Right cardiac atrium (tissue), 5 donors: Measurements from ENCODE around the gene PRAMEF10. TPM values are rescaled to one million over a fixed set of nuclear protein-coding genes. Genes with fewer than 3 reads are reported as not detected.
"Not testable (repeated sequence)": the region's sequence is repeated elsewhere in the genome, so short reads cannot be mapped to it uniquely, and the experiment has no call there.

Experiments used
- ATAC-seq, 2 donors: fragments of 200-7000 bp; cut with Tn5 transposase; one replicate each; pipeline versions ENCODE4 v1.8.0 to v1.9.1; 2020; ENCODE audit warnings: moderate library complexity in 2 of 2, mild to moderate bottlenecking in 1 of 2
- DNase-seq, 3 donors: peaks; one replicate each; pipeline ENCODE4 v3.0.0-alpha.2; 2020
- H3K27ac ChIP-seq: one replicate; pipeline ENCODE4 v1.5.1; 2013; ENCODE audit warnings: mild to moderate bottlenecking, low read length, control low read depth, moderate library complexity
- H3K27me3 ChIP-seq: one replicate; pipeline ENCODE4 v1.6.1; 2013; ENCODE audit not compliant: control insufficient read depth, insufficient read depth
- H3K4me1 ChIP-seq: one replicate; pipeline ENCODE4 v1.6.1; 2013; ENCODE audit warnings: low read length; ENCODE audit not compliant: control insufficient read depth, insufficient read depth
- H3K4me3 ChIP-seq: one replicate; pipeline ENCODE4 v1.5.1; 2013; ENCODE audit warnings: low read length, control low read depth
- H3K9me3 ChIP-seq: one replicate; pipeline ENCODE4 v1.6.1; 2013; ENCODE audit warnings: low read length; ENCODE audit not compliant: control insufficient read depth
- WGBS: extraction: QIAGEN DNeasy Blood & Tissue Kit; methylation state at CpG from one replicate; pipeline ENCODE4 v1.1.7; 2013; 5-methylcytosine and 5-hydroxymethylcytosine counted together
- intact Hi-C, 4 donors: fragments of 100-400 bp; cut with DNase I; formaldehyde crosslinking; loops; one replicate each; pipeline versions ENCODE4 v1.11.0 to v1.14.0; 2022 to 2023
- polyA plus RNA-seq: library from polyadenylated mRNA; stranded (reverse); fragments of 200-250 nt; gene quantifications from one replicate; pipeline ENCODE4 v1.2.3, GENCODE V29; 2013
- total RNA-seq, 4 donors: library from RNA; stranded (reverse); fragmentation: NEBNext Ultra II Directional; extraction: Animal tissue kit (Norgen Biotek cat#: 25700); gene quantifications; one replicate each; pipeline ENCODE4 v1.2.1, GENCODE V29; 2021
- donor health status: healthy with polysubstance abuse.
- donor health status: DM: no; HTN: yes; CAD: no.
- donor health status: DM: no; HTN: no; CAD: no.
- donor health status: DM: no; HTN: yes; CAD: no; lungs with severe emphysema.
- donor health status: DM: yes; HTN: yes; CAD: no.

Gene PRAMEF10
- total and polyA plus RNA-seq, 5 donors = not detected

DNA sequence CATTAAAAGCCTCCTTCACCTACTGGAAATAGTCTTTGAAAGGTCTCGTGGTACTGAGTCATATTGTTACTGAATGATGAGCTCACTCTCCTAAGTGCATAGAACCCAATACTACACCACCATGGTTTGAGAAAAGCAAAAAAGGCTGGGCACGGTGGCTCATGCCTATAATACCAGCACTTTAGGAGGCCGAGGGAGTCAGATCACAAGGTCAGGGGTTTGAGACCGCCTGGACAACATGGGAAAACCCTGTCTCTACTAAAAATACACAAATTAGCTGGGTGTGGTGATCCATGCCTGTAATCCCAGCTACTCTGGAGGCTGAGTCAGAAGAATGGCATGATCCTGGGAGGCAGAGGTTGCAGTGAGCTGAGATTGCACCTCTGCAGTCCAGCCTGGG lies 46.3 kb downstream of the PRAMEF10 start:
- H3K27me3 ChIP-seq = no peaks in the 10 kb centered on the region
- no peak overlapping the region for H3K4me3 ChIP-seq
- no peaks in the 10 kb centered on the region for H3K4me1 ChIP-seq
- no peak for ATAC-seq
- DNase-seq = no peak
- 59% methylated on average over 4 of the region's 4 CpGs for WGBS
- H3K9me3 ChIP-seq = no peaks in the 10 kb centered on the region
- intact Hi-C loops = no loop called here
- H3K27ac ChIP-seq = no peak overlapping the region

GRCh38 chr1:12848620-12849019 lies 49.5 kb downstream of the PRAMEF10 start, which contains the start of gene HNRNPCL1:
TSS of gene HNRNPCL1 (minus strand) at chr1:12848720. CDS start at chr1:12848289, 431 bp downstream.
- 88% methylated on average over 7 of the region's 7 CpGs for WGBS
- intact Hi-C loops, ATAC-seq, DNase-seq, H3K4me1 ChIP-seq, H3K27me3 ChIP-seq, H3K9me3 ChIP-seq, H3K27ac ChIP-seq, H3K4me3 ChIP-seq: not testable (repeated sequence)

Other genes with a start within 250 kb of the PRAMEF10 start
- gene AADACL3, start 182.2 kb downstream of the PRAMEF10 start, total RNA-seq = not detected
- gene AADACL3, start 182.2 kb downstream of the PRAMEF10 start, polyA plus RNA-seq = not detected
- gene CFAP107, start 152.1 kb downstream of the PRAMEF10 start, total RNA-seq = not detected
- gene CFAP107, start 152.1 kb downstream of the PRAMEF10 start, polyA plus RNA-seq = not detected
- not detected for gene PRAMEF12, start 124.5 kb downstream of the PRAMEF10 start, total RNA-seq
- not detected for gene PRAMEF12, start 124.5 kb downstream of the PRAMEF10 start, polyA plus RNA-seq
- gene PRAMEF1, start 106.9 kb downstream of the PRAMEF10 start, total RNA-seq = not detected
- not detected for gene PRAMEF1, start 106.9 kb downstream of the PRAMEF10 start, polyA plus RNA-seq
- gene PRAMEF11, start 66.9 kb downstream of the PRAMEF10 start, total RNA-seq = not detected
- gene PRAMEF11, start 66.9 kb downstream of the PRAMEF10 start, polyA plus RNA-seq = not detected
- not detected for gene HNRNPCL1, start 49.5 kb downstream of the PRAMEF10 start, total RNA-seq
- gene HNRNPCL1, start 49.5 kb downstream of the PRAMEF10 start, polyA plus RNA-seq = not detected
- not detected for gene PRAMEF2, start 41.2 kb downstream of the PRAMEF10 start, total RNA-seq
- gene PRAMEF2, start 41.2 kb downstream of the PRAMEF10 start, polyA plus RNA-seq = not detected
- not detected for gene PRAMEF4, start 12.1 kb downstream of the PRAMEF10 start, total RNA-seq
- not detected for gene PRAMEF4, start 12.1 kb downstream of the PRAMEF10 start, polyA plus RNA-seq
- gene PRAMEF7, start 18.3 kb upstream of the PRAMEF10 start, total RNA-seq = not detected
- not detected for gene PRAMEF7, start 18.3 kb upstream of the PRAMEF10 start, polyA plus RNA-seq
- not detected for gene PRAMEF6, start 49.3 kb upstream of the PRAMEF10 start, total RNA-seq
- not detected for gene PRAMEF6, start 49.3 kb upstream of the PRAMEF10 start, polyA plus RNA-seq
- gene PRAMEF27, start 158.3 kb upstream of the PRAMEF10 start, total RNA-seq = not detected
- gene PRAMEF27, start 158.3 kb upstream of the PRAMEF10 start, polyA plus RNA-seq = not detected
- not detected for gene HNRNPCL3, start 162.5 kb upstream of the PRAMEF10 start, total RNA-seq
- not detected for gene HNRNPCL3, start 162.5 kb upstream of the PRAMEF10 start, polyA plus RNA-seq
- gene PRAMEF25, start 172.5 kb upstream of the PRAMEF10 start, total RNA-seq = not detected
- not detected for gene PRAMEF25, start 172.5 kb upstream of the PRAMEF10 start, polyA plus RNA-seq
- not detected for gene HNRNPCL2, start 218.6 kb upstream of the PRAMEF10 start, total RNA-seq
- gene HNRNPCL2, start 218.6 kb upstream of the PRAMEF10 start, polyA plus RNA-seq = not detected